ENCODE results near the gene CTSF. TPM values are rescaled to one million over a fixed set of nuclear protein-coding genes. Genes with fewer than 3 reads are reported as not detected.

The CTSF gene
- 6.7 and 8.3 TPM in 2 replicates for total RNA-seq

GRCh38 chr11:66568124-66568916 lies at the start of gene CTSF:
CTSF (minus strand) TSS chr11:66568606; CDS start chr11:66568486, 120 bp downstream.

GRCh38 chr11:66616379-66617154 lies 48.2 kb upstream of the CTSF start, which contains the start of gene RBM14:
RBM14 (plus strand) TSS chr11:66616630; CDS start chr11:66616721, 91 bp downstream.

DNA sequence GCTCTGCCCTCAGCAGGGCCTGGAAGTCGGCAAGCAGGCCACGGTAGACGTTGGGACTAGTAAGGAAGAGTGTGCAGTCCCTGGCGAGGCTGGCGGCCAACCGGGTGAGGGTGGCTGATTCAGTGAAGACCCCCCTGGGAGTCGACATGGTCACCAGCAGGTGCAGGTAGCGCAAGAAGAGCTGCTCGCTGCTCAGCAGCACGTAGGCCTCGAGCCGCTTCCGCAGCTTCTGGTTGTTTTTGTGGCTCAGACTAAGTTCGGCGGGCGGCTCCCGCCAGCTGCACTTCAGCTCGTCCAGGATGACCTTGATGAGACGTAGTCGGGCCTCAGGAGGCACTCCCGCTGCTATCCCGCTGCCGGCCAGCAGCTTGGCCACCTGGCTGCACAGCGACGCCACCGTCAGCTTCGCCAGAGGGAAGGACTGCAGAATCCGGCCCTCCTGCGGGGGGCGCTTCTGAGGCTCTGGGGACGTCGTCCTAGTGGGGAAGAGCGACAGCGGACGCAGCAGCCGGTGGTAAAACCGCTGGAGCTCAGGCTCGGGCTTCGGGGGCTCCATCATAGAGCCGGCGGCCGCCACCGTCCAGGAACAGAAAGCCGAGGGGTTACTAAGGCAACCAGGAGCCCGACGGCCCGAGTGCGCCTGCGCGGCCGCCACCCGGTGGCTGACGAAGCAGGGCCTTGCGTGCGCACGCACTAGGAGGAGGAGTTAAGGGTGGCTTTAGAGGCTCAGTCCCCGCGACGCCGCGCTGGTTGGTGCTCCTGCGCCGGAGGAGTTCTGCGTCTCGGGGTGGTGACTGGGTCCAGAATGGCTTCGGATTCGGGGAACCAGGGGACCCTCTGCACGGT lies 24.3 kb upstream of the CTSF start, which contains the start of the genes CCDC87 and CCS:
TSS of gene CCDC87 (minus strand) at position 607 of the 846 bp plus-strand sequence. CDS start at position 559, 48 bp downstream.
TSS of gene CCS (plus strand) at position 729 of the 846 bp plus-strand sequence. CDS start at position 806, 77 bp downstream.

DNA sequence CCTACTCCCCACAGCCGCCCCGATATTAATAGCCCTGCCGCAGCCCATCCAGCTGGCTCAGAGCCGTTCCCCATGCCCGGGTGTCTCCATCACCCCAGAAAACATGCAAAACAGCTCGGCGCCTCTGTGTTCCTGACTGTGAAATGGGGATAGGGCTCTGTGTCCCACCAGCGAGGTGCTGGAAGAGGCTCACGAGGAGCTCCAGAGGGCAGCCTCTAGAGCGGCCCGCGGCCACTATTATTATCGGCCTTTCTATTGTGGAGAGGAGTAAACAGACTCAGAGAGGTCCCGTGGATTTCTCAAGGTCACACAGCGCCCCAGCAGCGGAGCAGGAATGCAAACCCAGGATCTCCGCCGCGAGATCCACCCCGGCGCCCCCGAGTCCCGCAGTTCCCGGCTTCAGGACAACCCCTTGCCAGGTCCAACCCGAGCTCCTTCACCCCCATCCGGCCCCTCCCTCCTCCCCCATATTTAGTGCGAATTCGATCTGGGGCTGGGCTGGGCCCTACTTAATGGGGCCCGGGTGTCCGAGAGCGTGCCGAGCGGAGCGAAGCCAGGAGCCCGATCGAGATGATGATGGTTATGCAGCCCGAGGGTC lies 21.9 kb downstream of the CTSF start, which contains the start of gene ACTN3:
TSS of gene ACTN3 (plus strand) at position 536 of the 598 bp plus-strand sequence. CDS start at position 571, 35 bp downstream.

GRCh38 chr11:66545701-66546367 lies 22.6 kb downstream of the CTSF start, which contains the start of gene ZDHHC24:
ZDHHC24 (minus strand) TSS chr11:66546048; CDS start chr11:66546003, 45 bp downstream.

Other genes with a start within 250 kb of the CTSF start
- 54.7 and 67.8 TPM in 2 replicates for gene RIN1, start 232.2 kb downstream of the CTSF start, total RNA-seq
- gene BRMS1, start 223.5 kb downstream of the CTSF start, total RNA-seq, result 52.5 and 59.5 TPM in 2 replicates
- gene B4GAT1, start 221.0 kb downstream of the CTSF start, total RNA-seq, result 41.0 and 43.4 TPM in 2 replicates
- 3.7 and 4.9 TPM in 2 replicates for gene SLC29A2, start 196.8 kb downstream of the CTSF start, total RNA-seq
- not detected in 2 replicates for gene NPAS4, start 147.6 kb downstream of the CTSF start, total RNA-seq
- 69.3 and 72.1 TPM in 2 replicates for gene MRPL11, start 129.8 kb downstream of the CTSF start, total RNA-seq
- gene PELI3, start 101.7 kb downstream of the CTSF start, total RNA-seq, result 4.0 and 4.3 TPM in 2 replicates
- 52.1 and 56.9 TPM in 2 replicates for gene DPP3, start 88.2 kb downstream of the CTSF start, total RNA-seq
- 21.9 and 24.2 TPM in 2 replicates for gene BBS1, start 58.0 kb downstream of the CTSF start, total RNA-seq
- gene ZDHHC24, start 22.6 kb downstream of the CTSF start, total RNA-seq, result 19.8 and 20.4 TPM in 2 replicates
- gene ACTN3, start 21.7 kb downstream of the CTSF start, total RNA-seq, result not detected in 2 replicates
- 0.15 TPM in 1 of 2 replicates, not detected in the other for gene CCDC87, start 24.5 kb upstream of the CTSF start, total RNA-seq
- 28.2 and 29.4 TPM in 2 replicates for gene CCS, start 24.6 kb upstream of the CTSF start, total RNA-seq
- 47.3 and 49.4 TPM in 2 replicates for gene RBM14, start 48.0 kb upstream of the CTSF start, total RNA-seq
- 102 and 106 TPM in 2 replicates for gene RBM4, start 70.1 kb upstream of the CTSF start, total RNA-seq
- 15.0 and 19.0 TPM in 2 replicates for gene RBM4B, start 109.3 kb upstream of the CTSF start, total RNA-seq
- 0.89 and 2.0 TPM in 2 replicates for gene SPTBN2, start 160.6 kb upstream of the CTSF start, total RNA-seq

Data from bronchus fibroblast of lung (primary cell).